ENCODE data around the gene BCS1L.

Gene BCS1L

GRCh38 chr2:218710687-218711549 lies 51.4 kb downstream of the BCS1L start, which contains the start of gene TTLL4:
TTLL4 (plus strand) TSS chr2:218710835; CDS start chr2:218737677, 26,842 bp downstream.
- DNase-seq (ENCODE audit: low read depth, low spot score): peak; percentile 92
- H3K4me3 ChIP-seq (ENCODE audit: low read length): peak within 1 kb of the TSS; percentile 83

GRCh38 chr2:218711550-218711929 lies 52.1 kb downstream of the BCS1L start:
- H3K4me3 ChIP-seq (ENCODE audit: low read length): peak overlapping the region; percentile 83
- DNase-seq (ENCODE audit: low read depth, low spot score): no peak
